SK-N-SH (cell line): ENCODE measurements around the gene SLC8A1. TPM values are rescaled to one million over a fixed set of nuclear protein-coding genes. Genes with fewer than 3 reads are reported as not detected.

Experiments
- CTCF ChIA-PET: fragments of 300-600, 350-600 bp; formaldehyde crosslinking; extraction: SDS; loops from one replicate; lab custom pipeline; 2021; lab: Yijun Ruan, JAX
- POLR2A ChIA-PET: fragments of 350-600 bp; sonication (Branson Sonifier 250); formaldehyde crosslinking; extraction: SDS; loops from one replicate; lab custom pipeline; 2020; ENCODE audit warnings: antibody characterized with exemption, inconsistent platforms; lab: Yijun Ruan, JAX
- DNase-seq: peaks from one replicate; pipeline ENCODE4 v3.0.0; 2012
- H2AFZ ChIP-seq: fragments of 200-600 bp; sonication (generic); 2 replicates; pipeline ENCODE4 v1.8.1; 2016; ENCODE audit warnings: antibody characterized with exemption, mild to moderate bottlenecking, low read depth
- H3F3A ChIP-seq: fragments of 200-600 bp; sonication (generic); replicated peaks from 2 replicates; pipeline ENCODE3; 2016; ENCODE audit warnings: antibody characterized with exemption, mild to moderate bottlenecking; ENCODE audit not compliant: insufficient read depth
- H3K27ac ChIP-seq, 2 experiments: fragments of 200-500 bp in 1 of 2; fragments of 200-600 bp in 1 of 2; sonication (Bioruptor generic) in 1 of 2; sonication (generic), shearing (Covaris generic) in 1 of 2; 2 replicates each; pipeline versions ENCODE4 v1.5.1 to v1.6.1; 2014 to 2016; ENCODE audit warnings: low read depth in 2 of 2, inconsistent platforms in 1 of 2, low read length in 1 of 2, mild to moderate bottlenecking in 1 of 2, mixed read lengths in 1 of 2
- H3K27me3 ChIP-seq: fragments of 200-600 bp; sonication (generic), shearing (Covaris generic); 2 replicates; pipeline ENCODE4 v1.6.1; 2016; ENCODE audit warnings: mixed run types; ENCODE audit not compliant: insufficient read depth
- H3K36me3 ChIP-seq, 2 experiments: fragments of 200-500 bp in 1 of 2; fragments of 200-600 bp in 1 of 2; sonication (Bioruptor generic) in 1 of 2; sonication (generic) in 1 of 2; replicated peaks in 1 of 2; 2 replicates each; pipeline versions ENCODE3 to v1.5.1; 2014 to 2016; ENCODE audit warnings: low read length in 1 of 2, mild to moderate bottlenecking in 1 of 2; ENCODE audit not compliant: insufficient read depth in 2 of 2, control insufficient read depth in 1 of 2
- H3K4me1 ChIP-seq, 2 experiments: fragments of 200-500 bp in 1 of 2; fragments of 200-600 bp in 1 of 2; sonication (Bioruptor generic) in 1 of 2; sonication (generic), shearing (Covaris generic) in 1 of 2; 2 replicates each; pipeline versions ENCODE4 v1.5.1 to v1.6.1; 2014 to 2016; ENCODE audit warnings: low read depth in 1 of 2, low read length in 1 of 2, mixed run types in 1 of 2; ENCODE audit not compliant: insufficient read depth in 2 of 2, control insufficient read depth in 1 of 2
- H3K4me2 ChIP-seq: fragments of 200-600 bp; sonication (generic), shearing (Covaris generic); 2 replicates; pipeline ENCODE4 v1.6.1; 2017; ENCODE audit warnings: mixed run types
- H3K4me3 ChIP-seq, 2 experiments: fragments of 200-500 bp in 1 of 2; fragments of 200-600 bp in 1 of 2; sonication (Bioruptor generic) in 1 of 2; sonication (generic), shearing (Covaris generic) in 1 of 2; 2 replicates each; pipeline versions ENCODE4 v1.5.1 to v1.8.1; 2014 to 2016; ENCODE audit warnings: low read depth in 2 of 2, inconsistent platforms in 1 of 2, low read length in 1 of 2, mild to moderate bottlenecking in 1 of 2, mixed read lengths in 1 of 2, moderate library complexity in 1 of 2
- H3K79me2 ChIP-seq: fragments of 200-600 bp; sonication (generic); 2 replicates; pipeline ENCODE4 v1.8.1; 2017; ENCODE audit warnings: mild to moderate bottlenecking; ENCODE audit not compliant: insufficient read depth
- H3K9ac ChIP-seq: fragments of 200-600 bp; sonication (generic); 2 replicates; pipeline ENCODE4 v1.6.1; 2017; ENCODE audit warnings: mixed run types
- H3K9me2 ChIP-seq: fragments of 200-600 bp; sonication (generic); 2 replicates; pipeline ENCODE4 v1.6.1; 2017; ENCODE audit warnings: mixed run types
- H3K9me3 ChIP-seq: fragments of 200-600 bp; sonication (generic); 2 replicates; pipeline ENCODE4 v1.6.1; 2017; ENCODE audit warnings: mixed run types, mild to moderate bottlenecking, moderate library complexity
- H4K20me1 ChIP-seq: fragments of 200-600 bp; sonication (generic); 2 replicates; pipeline ENCODE4 v1.6.1; 2017; ENCODE audit warnings: mild to moderate bottlenecking, mixed run types; ENCODE audit not compliant: insufficient read depth
- CHD2 ChIP-seq: fragments of 150-350 bp; IDR thresholded peaks from 2 replicates; pipeline ENCODE4 v1.6.1; 2018; ENCODE audit warnings: low read length; ENCODE audit not compliant: partially characterized antibody
- EP300 ChIP-seq, 2 experiments: IDR thresholded peaks; 2 replicates each; pipeline versions ENCODE4 v1.4.0 to v1.6.1; 2012; ENCODE audit warnings: borderline replicate concordance in 1 of 2, low read depth in 1 of 2, low read length in 1 of 2
- EZH2phosphoT487 ChIP-seq: fragments of 200-600 bp; sonication (generic); IDR thresholded peaks from 2 replicates; pipeline ENCODE4 v1.6.1; 2017; ENCODE audit warnings: low read depth, mixed run types, mild to moderate bottlenecking, antibody characterized with exemption, moderate library complexity, borderline replicate concordance
- FOXM1 ChIP-seq: IDR thresholded peaks from 2 replicates; pipeline ENCODE4 v1.4.0; 2012; ENCODE audit warnings: low read depth, mild to moderate bottlenecking
- GABPA ChIP-seq: IDR thresholded peaks from 2 replicates; pipeline ENCODE4 v1.4.0; 2012; ENCODE audit warnings: low read depth, mild to moderate bottlenecking
- GATA2 ChIP-seq: sonication (generic); formaldehyde crosslinking; IDR thresholded peaks from 2 replicates; pipeline ENCODE4 v1.5.0; 2020; ENCODE audit warnings: mild to moderate bottlenecking, missing genetic modification reagents
- IRF3 ChIP-seq: fragments of 150-350 bp; IDR thresholded peaks from 2 replicates; pipeline ENCODE4 v1.6.1; 2016; ENCODE audit warnings: mild to moderate bottlenecking, low read depth, low read length
- NFIC ChIP-seq: IDR thresholded peaks from 2 replicates; pipeline ENCODE4 v1.4.0; 2012; ENCODE audit warnings: borderline replicate concordance
- NRF1 ChIP-seq: IDR thresholded peaks from 2 replicates; pipeline ENCODE4 v1.6.1; 2012; ENCODE audit warnings: low read depth, mild to moderate bottlenecking, low read length
- PBX3 ChIP-seq: IDR thresholded peaks from 2 replicates; pipeline ENCODE4; 2012
- RCOR1 ChIP-seq: fragments of 150-350 bp; IDR thresholded peaks from 2 replicates; pipeline ENCODE4 v1.6.1; 2017; ENCODE audit warnings: antibody characterized with exemption, low read length
- REST ChIP-seq: IDR thresholded peaks from 2 replicates; pipeline ENCODE4 v1.6.1; 2012; ENCODE audit warnings: mild to moderate bottlenecking, low read depth, low read length, moderate library complexity
- RFX5 ChIP-seq: IDR thresholded peaks from 2 replicates; pipeline ENCODE4 v1.6.1; 2012; ENCODE audit warnings: mild to moderate bottlenecking, improper control_type of control experiment, low read length
- SIN3A ChIP-seq: IDR thresholded peaks from 2 replicates; pipeline ENCODE4 v1.6.1; 2012; ENCODE audit warnings: low read depth, mild to moderate bottlenecking, low read length, moderate library complexity, borderline replicate concordance
- TAF1 ChIP-seq: IDR thresholded peaks from 2 replicates; pipeline ENCODE4 v1.6.1; 2012; ENCODE audit warnings: low read depth, mild to moderate bottlenecking, low read length, moderate library complexity, borderline replicate concordance
- TEAD4 ChIP-seq: IDR thresholded peaks from 2 replicates; pipeline ENCODE4 v1.4.0; 2012; ENCODE audit warnings: mild to moderate bottlenecking, borderline replicate concordance; ENCODE audit not compliant: insufficient read depth
- WGBS: methylation state at CpG from one replicate; pipeline ENCODE4 v1.1.6; 2017; ENCODE audit warnings: low lambda C conversion rate; 5-methylcytosine and 5-hydroxymethylcytosine counted together
- polyA plus RNA-seq, 3 experiments: library from polyadenylated mRNA; depleted of rRNA; stranded (reverse); fragments of >200 nt; gene quantifications; 2 replicates each; pipeline ENCODE4 v1.2.3, GENCODE V29; 2012

SLC8A1 gene
- polyA plus RNA-seq, 1 of the 3 experiments (the other 2 are of a cell fraction): 3.2 TPM

- no peak for TF ChIP-seq EP300 (IDR thresholded peaks at IDR 0.05; ENCODE audit: borderline replicate concordance in 1 of 2, low read depth in 1 of 2, low read length in 1 of 2)
- TF ChIP-seq TEAD4: no peak
- no peak for TF ChIP-seq EZH2phosphoT487
- no peak for TF ChIP-seq SIN3A
- TF ChIP-seq GABPA: no peak
- TF ChIP-seq PBX3: no peak
- TF ChIP-seq NFIC: no peak
- no peak for TF ChIP-seq NRF1
- no peak for TF ChIP-seq RFX5
- no peak for TF ChIP-seq TAF1
- no peak for TF ChIP-seq CHD2
- TF ChIP-seq REST: no peak
- no peak for TF ChIP-seq RCOR1
- no peak for TF ChIP-seq FOXM1
- TF ChIP-seq GATA2 (CRISPR knock-in tag): no peak
- no peak for TF ChIP-seq IRF3
- CTCF ChIA-PET: no interaction called here
Measured at GRCh38 chr2:40225670-40226210, 226.2 kb downstream of the SLC8A1 start.

More at GRCh38 chr2:40225670-40226210, 226.2 kb downstream of the SLC8A1 start:
- no peaks in the 10 kb centered on the region for H3K27me3 ChIP-seq
- no peaks in the 10 kb centered on the region for H3F3A ChIP-seq
- no peak for DNase-seq
- no peak overlapping the region for H3K27ac ChIP-seq
- no peaks in the 10 kb centered on the region for H3K36me3 ChIP-seq
- WGBS: 61% methylated on average over 2 of the region's 2 CpGs
- no peak overlapping the region for H3K9ac ChIP-seq
- no peaks in the 10 kb centered on the region for H3K79me2 ChIP-seq
- H3K4me3 ChIP-seq: no peak overlapping the region
- no peaks in the 10 kb centered on the region for H4K20me1 ChIP-seq
- no peaks in the 10 kb centered on the region for H3K9me3 ChIP-seq
- no peak overlapping the region for H3K4me2 ChIP-seq
- no peaks in the 10 kb centered on the region; a peak in 2 of 4 replicates for H3K4me1 ChIP-seq
- POLR2A ChIA-PET: no interaction called here
- H3K9me2 ChIP-seq: no peaks in the 10 kb centered on the region
- H2AFZ ChIP-seq: no peak overlapping the region
